H1 (cell line): ENCODE measurements around the gene FANCI. TPM values are rescaled to one million over a fixed set of nuclear protein-coding genes. Genes with fewer than 3 reads are reported as not detected.

Source experiments
- CTCF ChIA-PET: fragments of 300-600 bp; sonication (Branson Sonifier 250); formaldehyde crosslinking; loops from one replicate; lab custom pipeline; 2021; ENCODE audit not compliant: partially characterized antibody; lab: Charles Lee
- POLR2A ChIA-PET: fragments of 300-600 bp; sonication (Branson Sonifier 250); formaldehyde crosslinking; loops from one replicate; lab custom pipeline; 2021; ENCODE audit warnings: inconsistent platforms; ENCODE audit not compliant: partially characterized antibody; lab: Charles Lee
- DNase-seq, 2 experiments: peaks; one replicate each; pipeline versions ENCODE4 v3.0.0 to v3.0.0-alpha.2; 2010 to 2022; ENCODE audit warnings: low spot score in 2 of 2, low read depth in 1 of 2, mixed read lengths in 1 of 2
- FAIRE-seq: peaks from 2 replicates; lab custom pipeline; 2011; peaks lifted over from hg19 to GRCh38; lab: Jason Lieb, UNC
- H2AFZ ChIP-seq: 2 replicates; pipeline ENCODE4 v1.8.1; 2012; ENCODE audit warnings: low read length, inconsistent platforms
- H2AK5ac ChIP-seq: 2 replicates; pipeline ENCODE4 v1.6.1; 2013; ENCODE audit warnings: low read depth, low read length
- H2BK120ac ChIP-seq: replicated peaks from 2 replicates; pipeline ENCODE3; 2013; ENCODE audit warnings: low read depth, low read length, inconsistent platforms
- H2BK12ac ChIP-seq: 2 replicates; pipeline ENCODE4 v1.6.1; 2013; ENCODE audit warnings: low read depth, low read length
- H2BK15ac ChIP-seq: 2 replicates; pipeline ENCODE4 v1.6.1; 2013; ENCODE audit warnings: low read length
- H2BK20ac ChIP-seq: 2 replicates; pipeline ENCODE4 v1.6.1; 2013; ENCODE audit warnings: low read length
- H2BK5ac ChIP-seq: 2 replicates; pipeline ENCODE4 v1.6.1; 2013; ENCODE audit warnings: low read depth, low read length
- H3K14ac ChIP-seq: 2 replicates; pipeline ENCODE4 v1.6.1; 2013; ENCODE audit warnings: inconsistent platforms; ENCODE audit not compliant: insufficient read length
- H3K18ac ChIP-seq: 2 replicates; pipeline ENCODE4 v1.6.1; 2013; ENCODE audit warnings: low read length; ENCODE audit errors: extremely low read depth
- H3K23ac ChIP-seq: 2 replicates; pipeline ENCODE4 v1.6.1; 2013; ENCODE audit warnings: inconsistent platforms; ENCODE audit not compliant: insufficient read length
- H3K23me2 ChIP-seq: 2 replicates; pipeline ENCODE4 v1.6.1; 2013; ENCODE audit warnings: low read depth, low read length
- H3K27ac ChIP-seq: 2 replicates; pipeline ENCODE4 v1.6.1; 2011; ENCODE audit warnings: low read depth, low read length, inconsistent platforms
- H3K27me3 ChIP-seq, 4 experiments: replicated peaks in 1 of 4; 1 replicate in 1 of 4; 2 replicates in 3 of 4; pipeline versions ENCODE4 v1.6.1 to v1.8.1; 2011 to 2013; ENCODE audit warnings: low read length in 3 of 4, mild to moderate bottlenecking in 3 of 4, inconsistent platforms in 2 of 4, mixed read lengths in 2 of 4, moderate library complexity in 1 of 4; ENCODE audit not compliant: control insufficient read depth in 3 of 4, insufficient read depth in 3 of 4; ENCODE audit errors: extremely low read depth in 1 of 4
- H3K36me3 ChIP-seq, 4 experiments: 2 replicates each; pipeline versions ENCODE4 v1.6.1 to v1.8.1; 2011 to 2013; ENCODE audit warnings: mild to moderate bottlenecking in 4 of 4, low read length in 3 of 4, moderate library complexity in 2 of 4, control low read depth in 1 of 4, inconsistent platforms in 1 of 4; ENCODE audit not compliant: insufficient read depth in 4 of 4, control insufficient read depth in 2 of 4
- H3K4ac ChIP-seq: replicated peaks from 2 replicates; pipeline ENCODE3; 2013; ENCODE audit warnings: low read length, low read depth, mixed read lengths, inconsistent platforms; ENCODE audit not compliant: insufficient read length
- H3K4me1 ChIP-seq, 4 experiments: replicated peaks in 1 of 4; 1 replicate in 1 of 4; 2 replicates in 3 of 4; pipeline versions ENCODE4 v1.6.1 to v1.8.1; 2011 to 2013; ENCODE audit warnings: low read length in 3 of 4, inconsistent platforms in 2 of 4, mixed read lengths in 1 of 4; ENCODE audit not compliant: insufficient read depth in 4 of 4, control insufficient read depth in 3 of 4
- H3K4me2 ChIP-seq, 2 experiments: 2 replicates each; pipeline versions ENCODE4 v1.6.1 to v1.8.1; 2011 to 2013; ENCODE audit warnings: low read depth in 2 of 2, low read length in 2 of 2, control low read depth in 1 of 2, inconsistent platforms in 1 of 2, mild to moderate bottlenecking in 1 of 2; ENCODE audit not compliant: insufficient read depth in 1 of 2
- H3K4me3 ChIP-seq, 4 experiments: fragments of 200-600, 300-600 bp in 1 of 4; sonication (generic), shearing (Covaris generic), sonication (Bioruptor Twin) in 1 of 4; 2 replicates each; pipeline versions ENCODE4 v1.5.1 to v1.8.1; 2011 to 2016; ENCODE audit warnings: low read length in 4 of 4, low read depth in 3 of 4, control low read depth in 2 of 4, inconsistent platforms in 2 of 4, mild to moderate bottlenecking in 2 of 4, mixed read lengths in 1 of 4, moderate library complexity in 1 of 4; ENCODE audit not compliant: insufficient read depth in 2 of 4; ENCODE audit errors: extremely low read depth in 1 of 4
- H3K56ac ChIP-seq: replicated peaks from 2 replicates; pipeline ENCODE3; 2013; ENCODE audit warnings: low read depth, mild to moderate bottlenecking, mixed read lengths, low read length, inconsistent platforms; ENCODE audit not compliant: insufficient read length
- H3K79me1 ChIP-seq: 2 replicates; pipeline ENCODE4 v1.6.1; 2013; ENCODE audit warnings: low read depth, low read length, control low read depth
- H3K79me2 ChIP-seq, 2 experiments: 2 replicates each; pipeline versions ENCODE4 v1.6.1 to v1.8.1; 2012 to 2013; ENCODE audit warnings: low read length in 2 of 2, mild to moderate bottlenecking in 2 of 2, inconsistent platforms in 1 of 2; ENCODE audit not compliant: insufficient read depth in 2 of 2, control insufficient read depth in 1 of 2
- H3K9ac ChIP-seq, 4 experiments: replicated peaks in 1 of 4; 1 replicate in 1 of 4; 2 replicates in 3 of 4; pipeline versions ENCODE4 v1.6.1 to v1.8.1; 2011 to 2013; ENCODE audit warnings: low read depth in 3 of 4, low read length in 3 of 4, control low read depth in 2 of 4, mild to moderate bottlenecking in 2 of 4, moderate library complexity in 2 of 4, inconsistent platforms in 1 of 4; ENCODE audit errors: extremely low read depth in 1 of 4
- H3K9me3 ChIP-seq, 2 experiments: 2 replicates each; pipeline versions ENCODE4 v1.6.1 to v1.8.1; 2012 to 2013; ENCODE audit warnings: mild to moderate bottlenecking in 2 of 2, moderate library complexity in 2 of 2, control low read depth in 1 of 2, inconsistent platforms in 1 of 2, low read depth in 1 of 2, low read length in 1 of 2, mixed read lengths in 1 of 2; ENCODE audit not compliant: insufficient read depth in 2 of 2
- H4K20me1 ChIP-seq, 2 experiments: replicated peaks in 1 of 2; 2 replicates each; pipeline versions ENCODE3 to v1.8.1; 2011 to 2013; ENCODE audit warnings: inconsistent platforms in 2 of 2, low read length in 2 of 2, mild to moderate bottlenecking in 1 of 2; ENCODE audit not compliant: insufficient read depth in 2 of 2, control insufficient read depth in 1 of 2
- H4K5ac ChIP-seq: 2 replicates; pipeline ENCODE4 v1.6.1; 2013; ENCODE audit warnings: low read length, low read depth, mixed read lengths, inconsistent platforms; ENCODE audit not compliant: insufficient read length
- H4K8ac ChIP-seq: 2 replicates; pipeline ENCODE4 v1.8.0; 2013; ENCODE audit warnings: mild to moderate bottlenecking, moderate library complexity, low read length, inconsistent platforms; ENCODE audit not compliant: insufficient read depth; ENCODE audit errors: extremely low read depth
- H4K91ac ChIP-seq: replicated peaks from 2 replicates; pipeline ENCODE3; 2013; ENCODE audit warnings: low read length, mixed read lengths, inconsistent platforms; ENCODE audit not compliant: insufficient read length
- GABPA ChIP-seq: IDR thresholded peaks from 2 replicates; pipeline ENCODE4 v1.6.1; 2011; ENCODE audit warnings: mild to moderate bottlenecking, low read length, moderate library complexity, borderline replicate concordance; ENCODE audit not compliant: insufficient read depth
- POLR2A ChIP-seq, 2 experiments: IDR thresholded peaks; 1 replicate in 1 of 2; 2 replicates in 1 of 2; pipeline ENCODE4 v1.6.1; 2011; ENCODE audit warnings: low read depth in 2 of 2, low read length in 2 of 2, mild to moderate bottlenecking in 2 of 2; ENCODE audit errors: control extremely low read depth in 1 of 2
- WGBS, 2 experiments: shearing (Covaris generic) in 1 of 2; methylation state at CpG; one replicate each; pipeline versions ENCODE4 v1.1.6 to v1.1.7; 2013 to 2015; ENCODE audit warnings: low lambda C conversion rate in 2 of 2, mixed read lengths in 2 of 2, inconsistent platforms in 1 of 2, low coverage in 1 of 2, missing lambda C conversion rate in 1 of 2; ENCODE audit not compliant: insufficient replicate concordance in 2 of 2, insufficient coverage in 1 of 2, insufficient read length in 1 of 2; ENCODE audit errors: extremely low coverage in 1 of 2, missing lambda C conversion rate in 1 of 2; 5-methylcytosine and 5-hydroxymethylcytosine counted together
- polyA plus RNA-seq, 7 experiments: library from polyadenylated mRNA; depleted of rRNA in 3 of 7; stranded (reverse) in 5 of 7; unstranded in 2 of 7; fragments of >200 nt in 5 of 7; fragments of 200-250 nt in 2 of 7; gene quantifications; 1 replicate in 5 of 7; 2 replicates in 1 of 7; 4 replicates in 1 of 7; pipeline versions ENCODE4 v1.2.1 to v1.2.3, GENCODE V29; 2011 to 2013; ENCODE audit warnings: missing spikeins in 2 of 7, mixed read lengths in 2 of 7
- total RNA-seq: library from RNA; stranded (reverse); fragmentation: NEBNext Ultra II Directional; extraction: Animal tissue kit (Norgen Biotek cat#: 25700); gene quantifications from 2 replicates; pipeline ENCODE4 v1.2.1, GENCODE V29; 2021

Gene FANCI
- total and polyA plus RNA-seq, 2 of the 8 experiments (the other 6 are each of a cell fraction or from before 2014, with no cell fraction given) = 37.8 to 115 TPM

- Histone ChIP-seq H4K5ac (no peak overlapping the region), H2BK12ac (no peak overlapping the region), H4K20me1 (peaks cover 13 to 17% of the 10 kb centered on the region in 2 experiments), H2BK120ac (no peak overlapping the region), H4K8ac (no peak overlapping the region), H3K9ac (no peak overlapping the region), H3K4ac (no peak overlapping the region), H2AFZ (no peak overlapping the region), H3K36me3 (peaks cover 60 to 99% (median 92%) of the 10 kb centered on the region in 4 experiments), H3K27ac (no peak overlapping the region), H2BK20ac (no peak overlapping the region), H2BK5ac (no peak overlapping the region), H3K18ac (no peak overlapping the region), H2BK15ac (no peak overlapping the region), H3K14ac (no peak overlapping the region), H3K23me2 (no peaks in the 10 kb centered on the region), H4K91ac (no peak overlapping the region), H3K4me2 (no peak overlapping the region), H3K56ac (no peak overlapping the region), H3K27me3 (no peaks in the 10 kb centered on the region), H3K79me2 (no peaks in the 10 kb centered on the region), H2AK5ac (no peak overlapping the region), H3K4me3 (no peak overlapping the region), H3K9me3 (no peaks in the 10 kb centered on the region), H3K23ac (no peak overlapping the region), H3K4me1 (no peaks in the 10 kb centered on the region), H3K79me1 (peaks cover 2% of the 10 kb centered on the region; the same call in 1 of the 2 replicates)
- TF ChIP-seq GABPA (no peak), POLR2A (IDR thresholded peaks at IDR 0.05; ENCODE audit: control extremely low read depth in 1 of 2, low read depth in 2 of 2, low read length in 2 of 2) (0 out of 3 replicates have a peak, but pooled peaks of 1 of the 2 experiments have one; percentile 22)
- DNase-seq = no peak
- no peak for FAIRE-seq
- ChIA-PET CTCF (interaction anchor here (0.7 to 6.8 kb wide), 4 partner anchors 8 to 262 kb away, joined by 3 to 54 read pairs (median 4); no protein-coding TSS in a partner anchor), POLR2A (interaction anchor here (0.7 to 20.0 kb wide), 4 partner anchors 5 to 73 kb away, joined by 3 to 250 read pairs (median 126); partner anchors contain the start of gene POLG)
- WGBS, 2 experiments = 92% methylated on average over 9 of the region's 9 CpGs; no CpG with 5 or more reads in 1 of the 2 experiments
These were observed 75.9 kb downstream of the FANCI start for GRCh38 chr15:89319678-89320077.
